Hepatocyte (in vitro differentiated cells): ENCODE measurements around the gene DHCR24. TPM values are rescaled to one million over a fixed set of nuclear protein-coding genes. Genes with fewer than 3 reads are reported as not detected.

Source experiments
- DNase-seq: peaks from one replicate; pipeline ENCODE4 v3.0.0-alpha.2; 2016; ENCODE audit warnings: low spot score
- H2AFZ ChIP-seq: fragments of 200-600 bp; sonication (generic); 2 replicates; pipeline ENCODE4 v1.6.0; 2016; ENCODE audit warnings: antibody characterized with exemption, mild to moderate bottlenecking
- H3K27ac ChIP-seq: fragments of 200-600 bp; sonication (generic); 2 replicates; pipeline ENCODE4 v1.5.1; 2016; ENCODE audit warnings: mild to moderate bottlenecking
- H3K27me3 ChIP-seq: fragments of 200-600 bp; sonication (generic); 2 replicates; pipeline ENCODE4 v1.6.1; 2016
- H3K36me3 ChIP-seq: fragments of 200-600 bp; sonication (generic); replicated peaks from 2 replicates; pipeline ENCODE4 v1.5.1; 2016; ENCODE audit warnings: low read depth; ENCODE audit not compliant: insufficient read depth
- H3K4me1 ChIP-seq: fragments of 200-600 bp; sonication (generic); 2 replicates; pipeline ENCODE4 v1.5.1; 2016; ENCODE audit warnings: mild to moderate bottlenecking, moderate library complexity; ENCODE audit not compliant: insufficient read depth
- H3K4me2 ChIP-seq: fragments of 200-600 bp; sonication (generic); 2 replicates; pipeline ENCODE4 v1.6.0; 2016
- H3K4me3 ChIP-seq: fragments of 200-600 bp; sonication (generic); 2 replicates; pipeline ENCODE4 v1.5.1; 2016; ENCODE audit warnings: mild to moderate bottlenecking
- H3K79me2 ChIP-seq: fragments of 200-600 bp; sonication (generic); 2 replicates; pipeline ENCODE4 v1.6.0; 2017; ENCODE audit warnings: mild to moderate bottlenecking
- H3K9me2 ChIP-seq: fragments of 200-600 bp; sonication (generic); replicated peaks from 2 replicates; pipeline ENCODE4 v1.6.0; 2017; ENCODE audit warnings: mild to moderate bottlenecking; ENCODE audit not compliant: insufficient read depth
- H3K9me3 ChIP-seq: fragments of 200-600 bp; sonication (generic); 2 replicates; pipeline ENCODE4 v1.5.1; 2016; ENCODE audit warnings: low read depth, mild to moderate bottlenecking
- H4K20me1 ChIP-seq: fragments of 200-600 bp; sonication (generic); 2 replicates; pipeline ENCODE4 v1.6.0; 2016; ENCODE audit warnings: mild to moderate bottlenecking; ENCODE audit not compliant: insufficient read depth, poor library complexity, severe bottlenecking
- EZH2 ChIP-seq: fragments of 200-600 bp; sonication (generic); IDR thresholded peaks from 2 replicates; pipeline ENCODE4 v1.6.1; 2016; ENCODE audit warnings: antibody characterized with exemption, mild to moderate bottlenecking, borderline replicate concordance
- EZH2phosphoT487 ChIP-seq: fragments of 200-600 bp; sonication (generic); IDR thresholded peaks from one replicate; pipeline ENCODE4 v1.6.1; 2018; ENCODE audit warnings: antibody characterized with exemption, mild to moderate bottlenecking, low read depth, moderate library complexity; ENCODE audit not compliant: unreplicated experiment, severe bottlenecking
- WGBS: methylation state at CpG from one replicate; pipeline ENCODE4 v1.1.6; 2016; ENCODE audit warnings: low lambda C conversion rate; ENCODE audit errors: missing lambda C conversion rate; 5-methylcytosine and 5-hydroxymethylcytosine counted together
- polyA plus RNA-seq: library from polyadenylated mRNA; unstranded; fragments of >200 nt; fragmentation: Nextera tagmentation; extraction: Ambion mirVana; gene quantifications from 2 replicates; pipeline ENCODE4 v1.2.1, GENCODE V29; 2016
- total RNA-seq: library from RNA; depleted of rRNA; stranded (reverse); fragments of >200 nt; gene quantifications from 2 replicates; pipeline ENCODE4 v1.2.3, GENCODE V29; 2014
- TF ChIP-seq, protein P1 (sequence below): fragments of 200-600 bp; sonication (generic); IDR thresholded peaks from 2 replicates; pipeline ENCODE4 v1.5.1; 2016; ENCODE audit warnings: antibody characterized with exemption, mild to moderate bottlenecking; ENCODE audit not compliant: poor library complexity

Gene DHCR24
- total and polyA plus RNA-seq, 2 experiments from 2014 or later = 282 to 318 TPM

DNA sequence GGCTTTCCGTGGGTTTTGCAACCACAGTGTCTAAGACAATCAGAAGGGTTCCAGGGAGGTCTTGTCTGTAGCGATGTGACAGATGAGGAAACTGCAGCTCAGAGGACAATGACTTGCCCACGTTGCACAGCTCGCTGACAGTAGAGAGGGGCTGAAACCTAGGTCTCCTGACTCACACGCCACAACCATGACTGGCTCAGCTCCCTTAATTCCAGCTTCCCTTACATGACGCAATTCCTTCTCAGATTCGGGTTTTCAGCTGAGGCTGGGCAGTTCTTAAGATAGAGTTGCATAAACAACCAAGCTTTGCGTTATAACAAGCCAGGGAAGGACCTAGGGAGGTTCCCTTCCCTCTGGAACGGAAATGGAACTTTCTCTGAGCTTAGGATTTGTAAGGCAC, 36.3 kb downstream of the DHCR24 start:
- no peak overlapping the region for H3K4me2 ChIP-seq
- H3K4me1 ChIP-seq = no peaks in the 10 kb centered on the region
- H3K36me3 ChIP-seq = no peaks in the 10 kb centered on the region
- H3K4me3 ChIP-seq = no peak overlapping the region
- no peaks in the 10 kb centered on the region for H4K20me1 ChIP-seq
- no peak for TF ChIP-seq EZH2phosphoT487
- no peak for TF ChIP-seq EZH2
- TF ChIP-seq, protein P1, sequence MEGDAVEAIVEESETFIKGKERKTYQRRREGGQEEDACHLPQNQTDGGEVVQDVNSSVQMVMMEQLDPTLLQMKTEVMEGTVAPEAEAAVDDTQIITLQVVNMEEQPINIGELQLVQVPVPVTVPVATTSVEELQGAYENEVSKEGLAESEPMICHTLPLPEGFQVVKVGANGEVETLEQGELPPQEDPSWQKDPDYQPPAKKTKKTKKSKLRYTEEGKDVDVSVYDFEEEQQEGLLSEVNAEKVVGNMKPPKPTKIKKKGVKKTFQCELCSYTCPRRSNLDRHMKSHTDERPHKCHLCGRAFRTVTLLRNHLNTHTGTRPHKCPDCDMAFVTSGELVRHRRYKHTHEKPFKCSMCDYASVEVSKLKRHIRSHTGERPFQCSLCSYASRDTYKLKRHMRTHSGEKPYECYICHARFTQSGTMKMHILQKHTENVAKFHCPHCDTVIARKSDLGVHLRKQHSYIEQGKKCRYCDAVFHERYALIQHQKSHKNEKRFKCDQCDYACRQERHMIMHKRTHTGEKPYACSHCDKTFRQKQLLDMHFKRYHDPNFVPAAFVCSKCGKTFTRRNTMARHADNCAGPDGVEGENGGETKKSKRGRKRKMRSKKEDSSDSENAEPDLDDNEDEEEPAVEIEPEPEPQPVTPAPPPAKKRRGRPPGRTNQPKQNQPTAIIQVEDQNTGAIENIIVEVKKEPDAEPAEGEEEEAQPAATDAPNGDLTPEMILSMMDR = no peak
- H3K9me3 ChIP-seq = no peaks in the 10 kb centered on the region
- DNase-seq = peak; percentile 59
- no peak overlapping the region for H2AFZ ChIP-seq
- no peak overlapping the region for H3K27ac ChIP-seq
- 78% methylated on average over 9 of the region's 9 CpGs for WGBS
- no peaks in the 10 kb centered on the region for H3K27me3 ChIP-seq
- H3K79me2 ChIP-seq = no peaks in the 10 kb centered on the region
- no peaks in the 10 kb centered on the region for H3K9me2 ChIP-seq

- TF ChIP-seq, protein P1 = no peak
- TF ChIP-seq EZH2phosphoT487 (no peak), EZH2 (no peak)
- H2AFZ ChIP-seq = no peak overlapping the region
- no peak overlapping the region for H3K27ac ChIP-seq
- H3K4me3 ChIP-seq = no peak overlapping the region
- no peaks in the 10 kb centered on the region for H4K20me1 ChIP-seq
- no peaks in the 10 kb centered on the region for H3K79me2 ChIP-seq
- no peaks in the 10 kb centered on the region for H3K36me3 ChIP-seq
- H3K4me1 ChIP-seq = no peaks in the 10 kb centered on the region
- H3K4me2 ChIP-seq = no peak overlapping the region
- DNase-seq = peak; percentile 4
- no peaks in the 10 kb centered on the region for H3K27me3 ChIP-seq
- 81% methylated on average over 5 of the region's 5 CpGs for WGBS
- H3K9me3 ChIP-seq = no peaks in the 10 kb centered on the region
- H3K9me2 ChIP-seq = no peaks in the 10 kb centered on the region
These were observed 36.8 kb downstream of the DHCR24 start for GRCh38 chr1:54850069-54850730.

GRCh38 chr1:54849219-54850068, 37.6 kb downstream of the DHCR24 start:
- DNase-seq = no peak
- no peak overlapping the region for H3K4me3 ChIP-seq
- H3K79me2 ChIP-seq = no peaks in the 10 kb centered on the region
- no peak overlapping the region for H3K27ac ChIP-seq
- H3K36me3 ChIP-seq = no peaks in the 10 kb centered on the region
- H3K9me3 ChIP-seq = no peaks in the 10 kb centered on the region
- H3K27me3 ChIP-seq = no peaks in the 10 kb centered on the region
- TF ChIP-seq EZH2 = no peak
- TF ChIP-seq EZH2phosphoT487 = no peak
- TF ChIP-seq, protein P1 = no peak
- no peak overlapping the region for H2AFZ ChIP-seq
- 95% methylated on average over 6 of the region's 6 CpGs for WGBS
- H3K4me1 ChIP-seq = no peaks in the 10 kb centered on the region
- no peak overlapping the region for H3K4me2 ChIP-seq
- H3K9me2 ChIP-seq = no peaks in the 10 kb centered on the region
- H4K20me1 ChIP-seq = no peaks in the 10 kb centered on the region
